Embryonic facial prominence (tissue), 1 donor: ENCODE data around the gene SC5D.

ENCODE experiments used
- DNase-seq: peaks from one replicate; pipeline ENCODE4 v3.0.0-alpha.2; 2016; ENCODE audit errors: extremely low spot score

The SC5D gene

GRCh38 chr11:121291896-121292494, 576 bp upstream of the SC5D start:
- DNase-seq = peak; percentile 11

GRCh38 chr11:121293288-121293594, 670 bp downstream of the SC5D start:
- DNase-seq = no peak

GRCh38 chr11:121295246-121296029, 2.9 kb downstream of the SC5D start:
- DNase-seq = no peak

DNA sequence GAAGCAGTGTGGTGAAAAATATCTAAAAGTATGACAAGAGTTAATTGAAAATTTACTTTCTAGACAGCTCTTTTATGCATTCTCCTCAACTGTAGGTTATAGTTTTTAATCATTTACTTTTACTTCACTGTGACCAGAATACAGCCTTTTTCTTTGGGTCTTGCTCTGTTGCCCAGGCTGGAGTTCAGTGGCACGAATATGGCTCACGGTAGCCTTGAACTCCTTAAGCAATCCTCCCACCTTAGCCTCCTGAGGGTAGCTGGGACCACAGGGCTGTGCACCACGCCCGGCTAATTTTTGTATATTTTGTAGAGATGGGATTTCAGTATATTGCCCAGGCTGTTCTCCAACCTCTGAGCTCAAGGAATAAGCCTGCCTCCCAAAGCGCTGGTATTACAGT, 5.3 kb downstream of the SC5D start:
- no peak for DNase-seq

- no peak for DNase-seq
Observed at GRCh38 chr11:121298774-121299173, 6.2 kb downstream of the SC5D start.

DNA sequence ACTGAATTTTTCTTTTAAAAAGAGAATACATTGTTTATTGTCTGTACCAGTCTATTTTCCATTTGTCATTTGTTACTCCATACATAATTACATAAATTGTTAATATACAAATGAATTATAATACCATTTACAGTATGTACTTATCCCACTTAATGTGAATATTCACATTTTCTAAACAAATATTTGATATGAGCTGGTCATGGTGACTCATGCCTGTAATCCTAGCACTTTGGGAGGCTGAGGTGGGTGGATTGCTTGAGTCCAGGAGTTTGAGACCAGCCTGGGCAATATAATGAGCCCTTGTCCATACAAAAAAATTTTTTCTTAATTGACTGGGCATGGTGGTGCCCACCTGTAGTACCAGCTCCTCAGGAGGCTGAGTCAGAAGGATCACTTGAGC, 6.8 kb downstream of the SC5D start:
- DNase-seq = no peak

GRCh38 chr11:121300313-121300971, 7.9 kb downstream of the SC5D start:
- DNase-seq = no peak

GRCh38 chr11:121300972-121301699, 8.6 kb downstream of the SC5D start:
- DNase-seq = no peak

DNA sequence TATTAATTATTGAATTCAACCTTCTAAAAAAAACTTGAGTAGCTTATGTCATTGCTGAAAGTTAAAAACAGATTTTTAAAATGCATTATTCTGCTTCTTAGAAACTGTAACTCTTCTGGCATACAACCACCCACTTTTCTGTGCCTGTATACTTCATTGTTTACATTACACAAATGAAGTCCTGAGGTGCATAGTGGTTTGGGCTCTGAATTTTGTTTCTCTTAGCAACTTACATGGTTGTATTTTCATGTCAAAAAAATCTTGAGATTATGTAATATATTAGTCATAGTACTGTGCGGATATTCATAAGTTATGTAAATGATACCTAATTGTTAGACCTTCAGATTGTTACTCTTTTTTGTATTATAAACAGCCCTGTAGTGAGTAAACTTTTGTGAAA, 12.2 kb downstream of the SC5D start:
- no peak for DNase-seq

- no peak for DNase-seq
Observed at GRCh38 chr11:121308816-121309215, 16.2 kb downstream of the SC5D start.

GRCh38 chr11:121309688-121310087, 17.1 kb downstream of the SC5D start:
- no peak for DNase-seq

- no peak for DNase-seq
Observed at GRCh38 chr11:121310908-121311307, 18.3 kb downstream of the SC5D start.

- DNase-seq = no peak
Observed at GRCh38 chr11:121311373-121311772, 18.8 kb downstream of the SC5D start.

DNA sequence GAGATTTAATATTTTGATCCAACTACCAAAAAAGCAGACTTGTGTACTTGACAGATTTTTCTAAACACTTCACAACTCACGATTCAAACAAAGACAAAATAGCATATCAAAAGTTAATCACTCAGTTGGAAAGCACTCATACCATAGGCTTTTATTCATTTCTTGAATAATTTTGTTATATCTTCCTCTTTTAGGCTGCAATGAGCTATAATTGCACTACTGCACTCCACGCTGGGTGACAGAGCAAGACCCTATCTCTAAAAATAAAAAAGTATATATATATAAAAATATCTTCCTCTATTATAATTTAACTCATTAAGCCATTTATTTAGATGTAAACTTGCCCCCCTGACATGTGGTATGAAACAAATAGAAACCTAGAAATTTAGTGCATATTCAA, 19.9 kb downstream of the SC5D start:
- DNase-seq = no peak

DNA sequence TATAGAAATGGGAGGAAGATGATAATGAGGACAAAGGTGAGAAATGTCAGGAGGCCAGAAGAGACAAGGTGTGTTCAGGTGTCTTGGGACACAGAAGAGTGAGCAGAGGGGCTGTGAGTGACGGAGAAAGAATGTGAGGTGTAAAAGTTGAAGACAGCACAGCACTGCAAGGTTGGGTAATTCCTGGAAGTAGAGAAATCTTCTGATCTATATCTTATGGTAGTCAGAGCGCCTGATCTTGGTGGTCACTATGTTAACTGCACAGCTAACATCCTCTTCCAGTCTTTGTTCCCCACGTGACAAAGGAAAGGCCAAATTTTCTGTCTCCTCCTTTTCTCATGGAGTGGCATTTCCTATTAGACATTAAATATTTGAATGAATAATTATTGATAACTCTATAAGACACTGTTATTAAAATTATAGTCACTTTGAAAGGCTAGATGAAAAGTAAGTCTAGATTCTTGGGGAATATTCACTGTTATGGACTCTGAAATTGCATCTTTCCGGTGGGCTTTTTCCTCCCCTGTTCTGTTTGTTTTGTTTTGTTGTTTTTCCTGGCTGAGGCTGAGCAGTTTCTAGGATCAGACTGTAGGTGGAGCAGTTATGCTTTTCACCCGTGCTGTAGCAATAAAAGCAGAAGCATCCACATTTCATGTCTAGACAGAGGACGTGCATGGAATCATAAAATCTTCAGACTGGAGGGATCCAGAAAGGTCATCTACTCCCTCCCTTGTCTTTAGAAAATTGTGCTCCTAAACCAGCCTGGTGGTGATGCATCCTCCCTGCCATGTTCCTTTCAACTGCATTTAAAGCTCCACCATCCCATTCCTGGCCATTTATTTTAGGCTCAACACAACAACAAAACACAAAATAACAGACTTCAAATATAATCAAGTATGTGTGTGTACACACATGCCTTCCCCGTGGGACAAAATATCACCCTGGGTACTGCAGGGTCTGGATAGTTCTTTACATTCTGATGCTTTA, 26.6 kb downstream of the SC5D start:
- peak; percentile 28 for DNase-seq

DNA sequence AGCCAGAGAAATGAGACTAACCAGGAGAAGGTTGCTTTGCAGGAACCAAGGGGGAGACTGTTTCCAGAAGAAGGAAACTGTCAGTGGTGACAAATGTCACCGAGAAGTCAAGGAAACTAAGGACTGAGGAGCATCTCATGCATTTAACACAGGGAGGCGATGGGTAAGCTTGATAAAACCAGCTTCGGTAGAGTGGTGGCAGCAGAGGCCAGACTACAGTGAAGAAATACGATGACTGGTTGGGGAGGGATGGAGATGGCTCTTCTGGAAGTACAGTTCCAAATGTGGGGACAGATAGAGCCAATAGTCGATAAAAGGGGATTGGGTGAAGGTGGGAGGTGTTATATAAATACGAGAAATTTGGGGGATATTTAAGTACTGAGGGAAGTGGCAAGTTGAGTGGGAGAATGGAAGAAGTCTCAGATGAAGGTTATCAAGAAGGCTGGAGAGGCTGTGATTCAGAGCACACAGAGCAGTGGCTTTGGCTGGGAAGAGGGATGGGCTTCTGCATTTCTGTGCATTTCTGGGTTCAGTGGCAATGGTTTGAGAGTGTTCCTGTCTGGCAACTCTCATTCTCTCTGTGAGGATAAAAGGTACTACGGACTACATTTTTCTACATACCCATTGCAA, 29.2 kb downstream of the SC5D start:
- no peak for DNase-seq

DNA sequence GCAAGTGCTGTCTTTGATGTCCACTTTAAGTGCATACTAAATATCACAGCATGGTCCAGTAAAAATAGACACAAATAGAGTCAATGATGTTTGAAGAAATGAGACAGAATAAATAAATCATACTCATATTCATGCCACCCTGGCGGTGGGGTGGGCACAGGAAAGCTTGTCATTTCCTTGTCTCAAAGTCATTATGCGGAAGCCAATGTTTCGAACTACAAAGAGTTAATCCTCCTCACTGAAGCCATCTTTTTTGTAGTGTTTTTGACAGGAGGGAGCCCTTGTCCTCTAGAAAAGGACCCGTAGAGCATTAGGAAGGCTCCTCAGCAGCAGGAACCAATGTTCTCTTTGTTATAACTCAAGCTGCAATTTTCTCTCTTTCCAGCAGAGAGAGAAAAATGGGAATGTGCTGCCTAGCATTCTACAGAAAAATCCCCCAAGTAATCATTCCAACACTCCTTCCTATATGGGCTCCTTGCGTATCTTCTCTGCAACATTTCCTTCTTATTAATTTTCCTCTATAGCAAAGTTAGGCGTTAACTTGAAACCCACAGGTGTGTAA, 30.6 kb downstream of the SC5D start:
- DNase-seq = no peak

- DNase-seq = no peak
Observed at GRCh38 chr11:121326230-121326629, 33.7 kb downstream of the SC5D start.

DNA sequence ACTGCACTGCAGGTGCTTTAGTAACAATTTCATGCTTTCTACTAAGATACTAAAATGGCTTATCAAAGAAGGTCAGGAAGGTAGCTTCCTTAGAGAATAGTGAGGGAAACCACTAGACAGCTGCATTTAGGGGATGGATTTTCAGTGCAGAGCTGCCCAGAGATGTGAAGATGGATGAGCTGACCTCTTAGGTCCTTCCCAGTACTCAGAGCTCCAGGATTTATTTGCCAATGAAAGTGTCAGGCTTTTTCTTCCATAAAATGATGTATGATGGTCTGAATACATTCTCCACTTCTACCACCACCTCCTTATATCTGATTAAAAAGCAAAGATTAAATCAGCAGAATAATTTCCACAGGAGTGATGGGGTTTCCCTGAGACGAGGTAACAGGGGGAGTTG, 35.0 kb downstream of the SC5D start:
- DNase-seq = no peak

DNA sequence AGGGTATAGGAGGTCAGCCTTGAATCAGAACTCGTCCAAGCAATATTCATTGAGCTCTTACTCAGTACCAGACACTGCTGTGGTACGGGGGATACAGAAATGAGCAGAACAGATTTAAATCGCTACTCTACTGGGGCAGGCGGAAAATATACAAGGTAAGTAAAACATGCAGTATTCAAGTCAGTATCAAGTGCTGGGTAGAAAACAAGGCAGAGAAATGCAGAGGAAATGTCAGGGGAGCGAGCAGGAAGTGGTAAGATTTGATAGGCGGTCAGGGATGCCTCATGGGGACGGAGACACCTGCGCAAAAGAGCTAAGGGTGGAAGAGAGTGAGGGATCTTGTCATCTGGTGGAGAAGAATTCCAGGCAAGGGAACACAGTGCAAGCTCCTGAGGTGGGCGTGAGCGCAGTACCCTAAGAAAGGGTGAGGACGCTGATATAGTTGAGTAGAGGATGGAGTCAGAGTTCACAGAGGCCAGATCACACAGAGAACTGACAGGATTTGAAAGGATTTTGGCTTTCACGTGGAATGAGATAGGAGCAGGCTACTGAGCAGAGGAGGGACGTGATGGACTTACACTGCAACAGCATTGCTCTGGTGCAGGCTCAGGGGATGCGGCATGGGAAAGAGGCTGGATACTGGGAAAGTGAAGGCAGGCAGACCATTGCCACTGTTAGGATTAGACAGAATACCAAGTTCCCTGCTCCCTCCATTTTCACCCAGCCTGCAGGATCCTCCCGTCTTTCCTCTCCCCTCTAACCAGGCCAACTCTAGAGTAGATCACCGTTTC, 35.8 kb downstream of the SC5D start:
- no peak for DNase-seq
